Right renal cortex interstitium (tissue), 3 donors: ENCODE data around the gene TMED1. TPM values are rescaled to one million over a fixed set of nuclear protein-coding genes. Genes with fewer than 3 reads are reported as not detected.
"Not testable (repeated sequence)": the region's sequence is repeated elsewhere in the genome, so short reads cannot be mapped to it uniquely, and the experiment has no call there.

Experiments used
- DNase-seq, 3 donors: peaks; one replicate each; pipeline ENCODE4 v3.0.0-alpha.2; 2013; ENCODE audit warnings: low read depth in 3 of 3, low spot score in 2 of 3
- polyA plus RNA-seq, 3 donors: library from polyadenylated mRNA; unstranded; fragments of 120-200 nt; gene quantifications; one replicate each; pipeline ENCODE4 v1.2.1, GENCODE V29; 2013; ENCODE audit not compliant: insufficient read length in 3 of 3

The TMED1 gene
- polyA plus RNA-seq, 3 donors, result 55.6 to 60.8 (median 56.9) TPM

GRCh38 chr19:10863107-10863717 lies 27.2 kb upstream of the TMED1 start:
- no peak for DNase-seq

GRCh38 chr19:10862561-10863106 lies 26.6 kb upstream of the TMED1 start:
- DNase-seq, result no peak

- no peak for DNase-seq
Observed at GRCh38 chr19:10861103-10861651, 25.2 kb upstream of the TMED1 start.

- DNase-seq, result no peak
Observed at GRCh38 chr19:10858204-10858828, 22.3 kb upstream of the TMED1 start.

- DNase-seq, result not testable (repeated sequence)
Observed at GRCh38 chr19:10856899-10857298, 20.9 kb upstream of the TMED1 start.

- DNase-seq, result no peak
Observed at GRCh38 chr19:10855879-10856522, 20.0 kb upstream of the TMED1 start.

- DNase-seq, result no peak
Observed at GRCh38 chr19:10854350-10855089, 18.5 kb upstream of the TMED1 start.

- DNase-seq, result no peak
Observed at GRCh38 chr19:10852941-10853340, 16.9 kb upstream of the TMED1 start.

GRCh38 chr19:10852098-10852800 lies 16.2 kb upstream of the TMED1 start:
- DNase-seq, result no peak

GRCh38 chr19:10850631-10851030 lies 14.6 kb upstream of the TMED1 start:
- DNase-seq, result no peak

- DNase-seq, result no peak
Observed at GRCh38 chr19:10848230-10848856, 12.3 kb upstream of the TMED1 start, which contains the start of gene C19orf38. Gene C19orf38 (plus strand): TSS chr19:10848415. CDS start chr19:10848509, 94 bp downstream.

GRCh38 chr19:10846500-10847202 lies 10.6 kb upstream of the TMED1 start:
- DNase-seq, result no peak

- DNase-seq, result no peak
Observed at GRCh38 chr19:10842788-10843187, 6.8 kb upstream of the TMED1 start.

GRCh38 chr19:10839114-10840050 lies 3.4 kb upstream of the TMED1 start:
- DNase-seq, result no peak

GRCh38 chr19:10838377-10838776 lies 2.4 kb upstream of the TMED1 start:
- DNase-seq, result no peak

GRCh38 chr19:10837649-10838048 lies 1.6 kb upstream of the TMED1 start:
- not testable (repeated sequence) for DNase-seq

GRCh38 chr19:10836479-10837330 lies 693 bp upstream of the TMED1 start:
- DNase-seq, result no peak
